H1 (cell line): ENCODE data around the gene STXBP5. TPM values are rescaled to one million over a fixed set of nuclear protein-coding genes. Genes with fewer than 3 reads are reported as not detected.

Experiments used
- CHD7 ChIP-seq: fragments of 300-600 bp; sonication (generic); IDR thresholded peaks from 2 replicates; pipeline ENCODE4 v1.7.1; 2012; ENCODE audit warnings: low read length, moderate library complexity, mild to moderate bottlenecking, inconsistent platforms; ENCODE audit not compliant: insufficient replicate concordance
- polyA plus RNA-seq, 7 experiments: library from polyadenylated mRNA; depleted of rRNA in 3 of 7; stranded (reverse) in 5 of 7; unstranded in 2 of 7; fragments of >200 nt in 5 of 7; fragments of 200-250 nt in 2 of 7; gene quantifications; 1 replicate in 5 of 7; 2 replicates in 1 of 7; 4 replicates in 1 of 7; pipeline versions ENCODE4 v1.2.1 to v1.2.3, GENCODE V29; 2011 to 2013; ENCODE audit warnings: missing spikeins in 2 of 7, mixed read lengths in 2 of 7
- total RNA-seq: library from RNA; stranded (reverse); fragmentation: NEBNext Ultra II Directional; extraction: Animal tissue kit (Norgen Biotek cat#: 25700); gene quantifications from 2 replicates; pipeline ENCODE4 v1.2.1, GENCODE V29; 2021

STXBP5 gene
- total and polyA plus RNA-seq, 2 of the 8 experiments (the other 6 are each of a cell fraction or from before 2014, with no cell fraction given): 2.7 to 10.8 TPM

- no peak for TF ChIP-seq CHD7
Measured at GRCh38 chr6:147384737-147385710, 180.8 kb downstream of the STXBP5 start (continued).
